Prostate gland (tissue), 2 donors: ENCODE measurements around the gene CA5A. TPM values are rescaled to one million over a fixed set of nuclear protein-coding genes. Genes with fewer than 3 reads are reported as not detected.

Experiments used
- DNase-seq: peaks from one replicate; pipeline ENCODE4 v3.0.0-alpha.2; 2019; ENCODE audit warnings: low spot score
- H3K27ac ChIP-seq, 2 donors: fragments of 200-600 bp; sonication (generic); 2 replicates each; pipeline ENCODE4 v1.5.1; 2017 to 2019
- H3K27me3 ChIP-seq: fragments of 200-600 bp; sonication (generic); replicated peaks from 2 replicates; pipeline ENCODE4 v1.5.1; 2019; ENCODE audit not compliant: insufficient read depth
- H3K36me3 ChIP-seq, 2 donors: fragments of 200-600 bp; sonication (generic); 1 replicate in 1 of 2; 2 replicates in 1 of 2; pipeline versions ENCODE4 v1.5.1 to v1.8.1; 2017 to 2019
- H3K4me1 ChIP-seq: fragments of 200-600 bp; sonication (generic); replicated peaks from 2 replicates; pipeline ENCODE4 v1.5.1; 2019
- H3K4me3 ChIP-seq, 2 donors: fragments of 200-600 bp; sonication (generic); 2 replicates each; pipeline ENCODE4 v1.5.1; 2017 to 2019
- H3K9me3 ChIP-seq: fragments of 200-600 bp; sonication (generic); 2 replicates; pipeline ENCODE4 v1.5.1; 2017
- CTCF ChIP-seq, 4 experiments: fragments of 200-600 bp in 2 of 4; fragments of 450-650 bp in 2 of 4; sonication (generic) in 2 of 4; IDR thresholded peaks; 1 replicate in 3 of 4; 2 replicates in 1 of 4; pipeline ENCODE4 v1.5.1; 2016 to 2019; ENCODE audit warnings: antibody characterized with exemption in 4 of 4, mild to moderate bottlenecking in 2 of 4, moderate library complexity in 2 of 4
- POLR2A ChIP-seq: fragments of 450-650 bp; IDR thresholded peaks from one replicate; pipeline ENCODE4 v1.6.1; 2016; ENCODE audit warnings: antibody characterized with exemption, mild to moderate bottlenecking
- POLR2AphosphoS5 ChIP-seq: sonication (generic); formaldehyde crosslinking; IDR thresholded peaks from one replicate; pipeline ENCODE4 v1.6.1; 2017; ENCODE audit warnings: antibody characterized with exemption
- WGBS: methylation state at CpG from one replicate; pipeline ENCODE4 v1.1.5; 2018; 5-methylcytosine and 5-hydroxymethylcytosine counted together
- intact Hi-C: fragments of 100-400 bp; cut with DNase I; formaldehyde crosslinking; loops from one replicate; pipeline ENCODE4 v1.14.2; 2022
- total RNA-seq, 2 donors: library from RNA; depleted of rRNA; stranded (reverse); fragments of >200 nt; gene quantifications; one replicate each; pipeline ENCODE4 v1.1.0, GENCODE V29; 2016

Gene CA5A
- total RNA-seq, 2 donors from 2014 or later, result not detected

- Histone ChIP-seq H3K27me3 (no peaks in the 10 kb centered on the region), H3K9me3 (no peaks in the 10 kb centered on the region), H3K4me1 (peaks cover 7% of the 10 kb centered on the region), H3K27ac (no peak overlapping the region), H3K36me3 (no peaks in the 10 kb centered on the region), H3K4me3 (no peak overlapping the region)
- no peak for DNase-seq
- TF ChIP-seq CTCF (IDR thresholded peaks at IDR 0.05) (no peak), POLR2A (no peak), POLR2AphosphoS5 (no peak)
- 78% methylated on average over 18 of the region's 18 CpGs for WGBS
- intact Hi-C loops, result loop anchor here (10.0 kb wide), 1 partner anchor 579 kb away; no protein-coding TSS in a partner anchor
These were observed 19.2 kb upstream of the CA5A start for GRCh38 chr16:87955302-87956097.

GRCh38 chr16:87954826-87955225 is 18.5 kb upstream of the CA5A start:
- H3K27ac ChIP-seq, result no peak overlapping the region
- DNase-seq, result no peak
- H3K36me3 ChIP-seq, result no peaks in the 10 kb centered on the region
- intact Hi-C loops, result loop anchor here (10.0 kb wide), 1 partner anchor 580 kb away; no protein-coding TSS in a partner anchor
- H3K4me3 ChIP-seq, result no peak overlapping the region
- peaks cover 7% of the 10 kb centered on the region for H3K4me1 ChIP-seq
- TF ChIP-seq POLR2A (no peak), CTCF (IDR thresholded peaks at IDR 0.05) (no peak), POLR2AphosphoS5 (no peak)
- WGBS, result 67% methylated on average over 15 of the region's 15 CpGs
- no peaks in the 10 kb centered on the region for H3K27me3 ChIP-seq
- no peaks in the 10 kb centered on the region for H3K9me3 ChIP-seq

GRCh38 chr16:87954361-87954760 is 18.0 kb upstream of the CA5A start:
- 63% methylated on average over 14 of the region's 14 CpGs for WGBS
- Histone ChIP-seq H3K27ac (peak overlapping the region in 1 of 2 donors; percentile 97), H3K27me3 (no peaks in the 10 kb centered on the region), H3K4me3 (no peak overlapping the region), H3K4me1 (peaks cover 7% of the 10 kb centered on the region), H3K36me3 (no peaks in the 10 kb centered on the region), H3K9me3 (no peaks in the 10 kb centered on the region)
- DNase-seq, result no peak
- intact Hi-C loops, result loop anchor here (10.0 kb wide), 1 partner anchor 580 kb away; no protein-coding TSS in a partner anchor
- no peak for TF ChIP-seq POLR2AphosphoS5
- TF ChIP-seq POLR2A, result no peak
- TF ChIP-seq CTCF (IDR thresholded peaks at IDR 0.05), result no peak

- Histone ChIP-seq H3K4me1 (peaks cover 7% of the 10 kb centered on the region), H3K27ac (peak overlapping the region in 1 of 2 donors; percentile 97), H3K4me3 (no peak overlapping the region), H3K36me3 (no peaks in the 10 kb centered on the region), H3K9me3 (no peaks in the 10 kb centered on the region), H3K27me3 (no peaks in the 10 kb centered on the region)
- no peak for DNase-seq
- no peak for TF ChIP-seq POLR2AphosphoS5
- no peak for TF ChIP-seq CTCF (IDR thresholded peaks at IDR 0.05)
- TF ChIP-seq POLR2A, result no peak
- 68% methylated on average over 15 of the region's 15 CpGs for WGBS
- intact Hi-C loops, result loop anchor here (10.0 kb wide), 1 partner anchor 581 kb away; no protein-coding TSS in a partner anchor
These were observed 17.2 kb upstream of the CA5A start for GRCh38 chr16:87953308-87954215.
